ENCODE results near the gene NR2C2. TPM values are rescaled to one million over a fixed set of nuclear protein-coding genes. Genes with fewer than 3 reads are reported as not detected.

NR2C2 gene
- total and polyA plus RNA-seq, 2 of the 13 experiments (the other 11 are each of a cell fraction or from before 2014, with no cell fraction given) = 7.8 to 11.8 TPM

- TF ChIP-seq ZFP82 (CRISPR knock-in tag; IDR thresholded peaks at IDR 0.05; ENCODE audit: borderline replicate concordance) (no peak), ZBTB10 (CRISPR knock-in tag; IDR thresholded peaks at IDR 0.05; ENCODE audit: borderline replicate concordance) (0 out of 2 replicates have a peak, but pooled peaks have one; percentile 30), ZNF333 (CRISPR knock-in tag; IDR thresholded peaks at IDR 0.05; ENCODE audit: borderline replicate concordance) (no peak), ZSCAN12 (CRISPR knock-in tag; IDR thresholded peaks at IDR 0.05) (no peak), GFI1 (CRISPR knock-in tag; IDR thresholded peaks at IDR 0.05; ENCODE audit: borderline replicate concordance) (no peak), SALL2 (CRISPR knock-in tag; IDR thresholded peaks at IDR 0.05) (0 out of 2 replicates have a peak, but pooled peaks have one; percentile 3), ZMYM2 (CRISPR knock-in tag; IDR thresholded peaks at IDR 0.05) (no peak), GLMP (CRISPR knock-in tag; IDR thresholded peaks at IDR 0.05; ENCODE audit: borderline replicate concordance) (no peak), UBTF (CRISPR knock-in tag; IDR thresholded peaks at IDR 0.05) (no peak), REPIN1 (CRISPR knock-in tag; IDR thresholded peaks at IDR 0.05; ENCODE audit: borderline replicate concordance, low read depth) (no peak), POLR2AphosphoS5 (IDR thresholded peaks at IDR 0.05; ENCODE audit: low read depth, low read length) (no peak), TFAP4 (IDR thresholded peaks at IDR 0.05; ENCODE audit: borderline replicate concordance, low read depth) (no peak), THAP11 (CRISPR knock-in tag; IDR thresholded peaks at IDR 0.05) (no peak), ZNF564 (CRISPR knock-in tag; IDR thresholded peaks at IDR 0.05) (no peak), HNF4A (CRISPR knock-in tag; IDR thresholded peaks at IDR 0.05) (no peak), ZBTB44 (CRISPR knock-in tag; IDR thresholded peaks at IDR 0.05) (no peak)
- TF ChIP-seq, protein P1, sequence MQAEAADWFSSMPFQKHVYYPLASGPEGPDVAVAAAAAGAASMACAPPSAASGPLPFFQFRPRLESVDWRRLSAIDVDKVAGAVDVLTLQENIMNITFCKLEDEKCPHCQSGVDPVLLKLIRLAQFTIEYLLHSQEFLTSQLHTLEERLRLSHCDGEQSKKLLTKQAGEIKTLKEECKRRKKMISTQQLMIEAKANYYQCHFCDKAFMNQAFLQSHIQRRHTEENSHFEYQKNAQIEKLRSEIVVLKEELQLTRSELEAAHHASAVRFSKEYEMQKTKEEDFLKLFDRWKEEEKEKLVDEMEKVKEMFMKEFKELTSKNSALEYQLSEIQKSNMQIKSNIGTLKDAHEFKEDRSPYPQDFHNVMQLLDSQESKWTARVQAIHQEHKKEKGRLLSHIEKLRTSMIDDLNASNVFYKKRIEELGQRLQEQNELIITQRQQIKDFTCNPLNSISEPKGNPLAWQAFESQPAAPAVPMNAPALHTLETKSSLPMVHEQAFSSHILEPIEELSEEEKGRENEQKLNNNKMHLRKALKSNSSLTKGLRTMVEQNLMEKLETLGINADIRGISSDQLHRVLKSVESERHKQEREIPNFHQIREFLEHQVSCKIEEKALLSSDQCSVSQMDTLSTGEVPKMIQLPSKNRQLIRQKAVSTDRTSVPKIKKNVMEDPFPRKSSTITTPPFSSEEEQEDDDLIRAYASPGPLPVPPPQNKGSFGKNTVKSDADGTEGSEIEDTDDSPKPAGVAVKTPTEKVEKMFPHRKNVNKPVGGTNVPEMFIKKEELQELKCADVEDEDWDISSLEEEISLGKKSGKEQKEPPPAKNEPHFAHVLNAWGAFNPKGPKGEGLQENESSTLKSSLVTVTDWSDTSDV (CRISPR knock-in tag; IDR thresholded peaks at IDR 0.05) = no peak
These were observed 664 bp upstream of the NR2C2 start (continued) for GRCh38 chr3:14946739-14947099.
